Measurements from ENCODE around the gene SLC24A3.

SLC24A3 gene

DNA sequence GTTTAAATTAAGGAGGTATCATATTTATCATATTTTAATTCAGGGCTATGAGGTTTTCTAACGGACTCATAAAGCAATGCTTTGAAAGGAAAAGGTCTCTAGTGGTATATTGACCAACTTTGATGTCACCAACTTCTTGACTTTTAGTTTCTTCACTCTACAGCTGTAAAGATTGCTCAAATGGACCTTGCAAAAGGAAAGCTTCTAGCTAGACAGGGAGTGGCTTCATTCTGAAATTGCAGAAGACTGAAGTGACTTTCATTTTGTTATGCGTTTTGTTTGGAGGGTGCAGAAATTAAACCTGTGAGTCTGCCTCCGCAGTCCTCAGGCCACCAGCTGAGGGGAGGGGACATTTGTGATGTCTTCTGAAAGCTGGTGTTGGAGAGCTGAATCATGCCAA is 95.7 kb downstream of the SLC24A3 start (continued):
- TF ChIP-seq, protein P1, sequence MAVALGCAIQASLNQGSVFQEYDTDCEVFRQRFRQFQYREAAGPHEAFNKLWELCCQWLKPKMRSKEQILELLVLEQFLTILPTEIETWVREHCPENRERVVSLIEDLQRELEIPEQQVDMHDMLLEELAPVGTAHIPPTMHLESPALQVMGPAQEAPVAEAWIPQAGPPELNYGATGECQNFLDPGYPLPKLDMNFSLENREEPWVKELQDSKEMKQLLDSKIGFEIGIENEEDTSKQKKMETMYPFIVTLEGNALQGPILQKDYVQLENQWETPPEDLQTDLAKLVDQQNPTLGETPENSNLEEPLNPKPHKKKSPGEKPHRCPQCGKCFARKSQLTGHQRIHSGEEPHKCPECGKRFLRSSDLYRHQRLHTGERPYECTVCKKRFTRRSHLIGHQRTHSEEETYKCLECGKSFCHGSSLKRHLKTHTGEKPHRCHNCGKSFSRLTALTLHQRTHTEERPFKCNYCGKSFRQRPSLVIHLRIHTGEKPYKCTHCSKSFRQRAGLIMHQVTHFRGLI (tag by site-specific recombination; IDR thresholded peaks at IDR 0.05) = no peak
- TF ChIP-seq, protein P2, sequence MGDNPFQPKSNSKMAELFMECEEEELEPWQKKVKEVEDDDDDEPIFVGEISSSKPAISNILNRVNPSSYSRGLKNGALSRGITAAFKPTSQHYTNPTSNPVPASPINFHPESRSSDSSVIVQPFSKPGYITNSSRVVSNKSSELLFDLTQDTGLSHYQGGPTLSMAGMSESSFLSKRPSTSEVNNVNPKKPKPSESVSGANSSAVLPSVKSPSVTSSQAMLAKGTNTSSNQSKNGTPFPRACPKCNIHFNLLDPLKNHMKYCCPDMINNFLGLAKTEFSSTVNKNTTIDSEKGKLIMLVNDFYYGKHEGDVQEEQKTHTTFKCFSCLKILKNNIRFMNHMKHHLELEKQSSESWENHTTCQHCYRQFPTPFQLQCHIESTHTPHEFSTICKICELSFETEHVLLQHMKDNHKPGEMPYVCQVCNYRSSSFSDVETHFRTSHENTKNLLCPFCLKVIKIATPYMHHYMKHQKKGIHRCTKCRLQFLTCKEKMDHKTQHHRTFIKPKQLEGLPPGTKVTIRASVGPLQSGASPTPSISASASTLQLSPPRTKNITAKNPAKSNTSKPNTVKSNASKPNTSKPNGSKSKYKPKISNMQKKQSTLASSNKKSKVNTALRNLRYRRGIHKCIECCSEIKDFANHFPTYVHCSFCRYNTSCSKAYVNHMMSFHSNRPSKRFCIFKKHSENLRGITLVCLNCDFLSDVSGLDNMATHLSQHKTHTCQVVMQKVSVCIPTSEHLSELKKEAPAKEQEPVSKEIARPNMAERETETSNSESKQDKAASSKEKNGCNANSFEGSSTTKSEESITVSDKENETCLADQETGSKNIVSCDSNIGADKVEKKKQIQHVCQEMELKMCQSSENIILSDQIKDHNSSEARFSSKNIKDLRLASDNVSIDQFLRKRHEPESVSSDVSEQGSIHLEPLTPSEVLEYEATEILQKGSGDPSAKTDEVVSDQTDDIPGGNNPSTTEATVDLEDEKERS (tag by site-specific recombination; IDR thresholded peaks at IDR 0.05) = no peak
- TF ChIP-seq HOXD13 (CRISPR knock-in tag; IDR thresholded peaks at IDR 0.05; ENCODE audit: borderline replicate concordance) (no peak), GLIS2 (tag by site-specific recombination; IDR thresholded peaks at IDR 0.05) (no peak), ZNF530 (tag by site-specific recombination; IDR thresholded peaks at IDR 0.05; ENCODE audit: low read depth) (no peak), ZFP41 (tag by site-specific recombination; IDR thresholded peaks at IDR 0.05; ENCODE audit: borderline replicate concordance) (no peak), KLF7 (tag by site-specific recombination; IDR thresholded peaks at IDR 0.05; ENCODE audit: borderline replicate concordance) (no peak)

DNA sequence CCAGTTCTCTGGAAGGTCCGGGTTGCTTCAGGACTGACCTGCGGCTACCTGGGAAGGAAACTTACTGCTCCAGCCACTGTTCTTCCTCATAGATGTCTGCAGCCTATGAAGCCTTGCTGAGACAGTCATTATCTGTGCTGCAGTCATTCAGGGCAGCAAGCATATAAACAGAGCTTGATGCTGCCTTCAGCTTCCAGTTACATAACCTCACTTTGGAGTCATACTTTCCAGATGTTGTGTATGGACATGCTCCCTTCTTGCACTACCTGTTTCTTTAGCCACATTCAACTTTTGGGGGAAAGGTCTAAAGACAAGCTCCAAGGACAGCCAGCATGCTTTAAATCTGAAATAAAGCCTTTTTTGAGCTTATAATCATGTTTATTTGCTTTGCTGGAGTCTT is 98.1 kb downstream of the SLC24A3 start:
- H3K4me3 ChIP-seq (ENCODE audit: low read depth, low read length) = no peak overlapping the region
- H3K4me1 ChIP-seq (ENCODE audit: control insufficient read depth, insufficient read depth, low read length) = no peaks in the 10 kb centered on the region
- H3K27ac ChIP-seq (ENCODE audit: extremely low read depth, low read depth, low read length) = no peak overlapping the region
- TF ChIP-seq, protein P3, sequence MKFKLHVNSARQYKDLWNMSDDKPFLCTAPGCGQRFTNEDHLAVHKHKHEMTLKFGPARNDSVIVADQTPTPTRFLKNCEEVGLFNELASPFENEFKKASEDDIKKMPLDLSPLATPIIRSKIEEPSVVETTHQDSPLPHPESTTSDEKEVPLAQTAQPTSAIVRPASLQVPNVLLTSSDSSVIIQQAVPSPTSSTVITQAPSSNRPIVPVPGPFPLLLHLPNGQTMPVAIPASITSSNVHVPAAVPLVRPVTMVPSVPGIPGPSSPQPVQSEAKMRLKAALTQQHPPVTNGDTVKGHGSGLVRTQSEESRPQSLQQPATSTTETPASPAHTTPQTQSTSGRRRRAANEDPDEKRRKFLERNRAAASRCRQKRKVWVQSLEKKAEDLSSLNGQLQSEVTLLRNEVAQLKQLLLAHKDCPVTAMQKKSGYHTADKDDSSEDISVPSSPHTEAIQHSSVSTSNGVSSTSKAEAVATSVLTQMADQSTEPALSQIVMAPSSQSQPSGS (tag by site-specific recombination; IDR thresholded peaks at IDR 0.05; ENCODE audit: low read depth) = no peak
- TF ChIP-seq, protein P4, sequence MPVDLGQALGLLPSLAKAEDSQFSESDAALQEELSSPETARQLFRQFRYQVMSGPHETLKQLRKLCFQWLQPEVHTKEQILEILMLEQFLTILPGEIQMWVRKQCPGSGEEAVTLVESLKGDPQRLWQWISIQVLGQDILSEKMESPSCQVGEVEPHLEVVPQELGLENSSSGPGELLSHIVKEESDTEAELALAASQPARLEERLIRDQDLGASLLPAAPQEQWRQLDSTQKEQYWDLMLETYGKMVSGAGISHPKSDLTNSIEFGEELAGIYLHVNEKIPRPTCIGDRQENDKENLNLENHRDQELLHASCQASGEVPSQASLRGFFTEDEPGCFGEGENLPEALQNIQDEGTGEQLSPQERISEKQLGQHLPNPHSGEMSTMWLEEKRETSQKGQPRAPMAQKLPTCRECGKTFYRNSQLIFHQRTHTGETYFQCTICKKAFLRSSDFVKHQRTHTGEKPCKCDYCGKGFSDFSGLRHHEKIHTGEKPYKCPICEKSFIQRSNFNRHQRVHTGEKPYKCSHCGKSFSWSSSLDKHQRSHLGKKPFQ (tag by site-specific recombination; IDR thresholded peaks at IDR 0.05) = no peak
- TF ChIP-seq SCRT2 (tag by site-specific recombination; IDR thresholded peaks at IDR 0.05) (no peak), TRIM28 (IDR thresholded peaks at IDR 0.05; ENCODE audit: borderline replicate concordance, low read length) (no peak), ZNF138 (tag by site-specific recombination; IDR thresholded peaks at IDR 0.05; ENCODE audit: borderline replicate concordance) (no peak), ZNF76 (tag by site-specific recombination; IDR thresholded peaks at IDR 0.05; ENCODE audit: borderline replicate concordance, low read depth) (no peak), ZNF391 (tag by site-specific recombination; IDR thresholded peaks at IDR 0.05; ENCODE audit: borderline replicate concordance, low read depth) (no peak), SCRT1 (tag by site-specific recombination; IDR thresholded peaks at IDR 0.05; ENCODE audit: borderline replicate concordance) (no peak), TCF7L2 (IDR thresholded peaks at IDR 0.05; ENCODE audit: borderline replicate concordance, low read depth, low read length) (no peak), KLF1 (tag by site-specific recombination; IDR thresholded peaks at IDR 0.05) (no peak), ZNF777 (tag by site-specific recombination; IDR thresholded peaks at IDR 0.05; ENCODE audit: borderline replicate concordance) (no peak), ZNF701 (tag by site-specific recombination; IDR thresholded peaks at IDR 0.05) (no peak), ZNF549 (tag by site-specific recombination; IDR thresholded peaks at IDR 0.05) (no peak), ZNF223 (tag by site-specific recombination; IDR thresholded peaks at IDR 0.05) (no peak), ZNF660 (tag by site-specific recombination; IDR thresholded peaks at IDR 0.05) (no peak), PRDM1 (tag by site-specific recombination; IDR thresholded peaks at IDR 0.05) (no peak), ZNF146 (tag by site-specific recombination; IDR thresholded peaks at IDR 0.05) (no peak)
- TF ChIP-seq, protein P5, sequence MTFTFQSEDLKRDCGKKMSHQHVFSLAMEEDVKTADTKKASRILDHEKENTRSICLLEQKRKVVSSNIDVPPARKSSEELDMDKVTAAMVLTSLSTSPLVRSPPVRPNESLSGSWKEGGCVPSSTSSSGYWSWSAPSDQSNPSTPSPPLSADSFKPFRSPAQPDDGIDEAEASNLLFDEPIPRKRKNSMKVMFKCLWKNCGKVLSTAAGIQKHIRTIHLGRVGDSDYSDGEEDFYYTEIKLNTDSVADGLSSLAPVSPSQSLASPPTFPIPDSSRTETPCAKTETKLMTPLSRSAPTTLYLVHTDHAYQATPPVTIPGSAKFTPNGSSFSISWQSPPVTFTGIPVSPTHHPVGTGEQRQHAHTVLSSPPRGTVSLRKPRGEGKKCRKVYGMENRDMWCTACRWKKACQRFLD (tag by site-specific recombination; IDR thresholded peaks at IDR 0.05) = no peak
- TF ChIP-seq, protein P6, sequence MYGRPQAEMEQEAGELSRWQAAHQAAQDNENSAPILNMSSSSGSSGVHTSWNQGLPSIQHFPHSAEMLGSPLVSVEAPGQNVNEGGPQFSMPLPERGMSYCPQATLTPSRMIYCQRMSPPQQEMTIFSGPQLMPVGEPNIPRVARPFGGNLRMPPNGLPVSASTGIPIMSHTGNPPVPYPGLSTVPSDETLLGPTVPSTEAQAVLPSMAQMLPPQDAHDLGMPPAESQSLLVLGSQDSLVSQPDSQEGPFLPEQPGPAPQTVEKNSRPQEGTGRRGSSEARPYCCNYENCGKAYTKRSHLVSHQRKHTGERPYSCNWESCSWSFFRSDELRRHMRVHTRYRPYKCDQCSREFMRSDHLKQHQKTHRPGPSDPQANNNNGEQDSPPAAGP (tag by site-specific recombination; IDR thresholded peaks at IDR 0.05) = no peak
- H3K36me3 ChIP-seq (ENCODE audit: control insufficient read depth in 2 of 2, insufficient read depth in 1 of 2, low read length in 2 of 2) = no peaks in the 10 kb centered on the region
- ChIA-PET POLR2A (no interaction called here), CTCF (interaction anchor here (1.2 kb wide), 1 partner anchor 12 kb away, joined by 4 read pairs; no protein-coding TSS in a partner anchor)
- no peaks in the 10 kb centered on the region for H3K9me3 ChIP-seq (ENCODE audit: control insufficient read depth, insufficient read depth, low read depth, low read length)
